ENCODE measurements around the gene SYAP1.
"Not testable (repeated sequence)": the region's sequence is repeated elsewhere in the genome, so short reads cannot be mapped to it uniquely, and the experiment has no call there.

SYAP1 gene

GRCh38 chrX:16719334-16720084 is at the start of gene SYAP1:
Gene SYAP1 (plus strand): TSS chrX:16719612. CDS start chrX:16719725, 113 bp downstream.
- peak; percentile 96 for DNase-seq

GRCh38 chrX:16671005-16671404 is 48.4 kb upstream of the SYAP1 start:
- no peak for DNase-seq

- DNase-seq, result no peak
Observed at GRCh38 chrX:16678689-16679088, 40.7 kb upstream of the SYAP1 start.

GRCh38 chrX:16683007-16683664 is 36.3 kb upstream of the SYAP1 start:
- no peak for DNase-seq

- no peak for DNase-seq
Observed at GRCh38 chrX:16687514-16687913, 31.9 kb upstream of the SYAP1 start.

- DNase-seq, result peak; percentile 86
Observed at GRCh38 chrX:16695079-16695676, 24.2 kb upstream of the SYAP1 start.

- DNase-seq, result no peak
Observed at GRCh38 chrX:16696956-16697355, 22.5 kb upstream of the SYAP1 start.

GRCh38 chrX:16699389-16699788 is 20.0 kb upstream of the SYAP1 start:
- no peak for DNase-seq

GRCh38 chrX:16700734-16701133 is 18.7 kb upstream of the SYAP1 start:
- DNase-seq, result no peak

- no peak for DNase-seq
Observed at GRCh38 chrX:16702700-16703599, 16.5 kb upstream of the SYAP1 start.

GRCh38 chrX:16705370-16705769 is 14.0 kb upstream of the SYAP1 start:
- DNase-seq, result no peak

- no peak for DNase-seq
Observed at GRCh38 chrX:16708016-16708415, 11.4 kb upstream of the SYAP1 start.

- no peak for DNase-seq
Observed at GRCh38 chrX:16711219-16711811, 8.1 kb upstream of the SYAP1 start.

- peak; percentile 60 for DNase-seq
Observed at GRCh38 chrX:16711893-16712547, 7.4 kb upstream of the SYAP1 start.

GRCh38 chrX:16712548-16713155 is 6.8 kb upstream of the SYAP1 start, which contains the start of gene CTPS2:
Gene CTPS2 (minus strand): TSS chrX:16712669. CDS start chrX:16702902, 9,767 bp downstream.
- peak; percentile 77 for DNase-seq

- DNase-seq, result no peak
Observed at GRCh38 chrX:16714504-16714903, 4.9 kb upstream of the SYAP1 start.

GRCh38 chrX:16715638-16716037 is 3.8 kb upstream of the SYAP1 start:
- DNase-seq, result not testable (repeated sequence)

- DNase-seq, result not testable (repeated sequence)
Observed at GRCh38 chrX:16716451-16716850, 3.0 kb upstream of the SYAP1 start.

- no peak for DNase-seq
Observed at GRCh38 chrX:16718824-16719333, 533 bp upstream of the SYAP1 start.

GRCh38 chrX:16722481-16722880 is 3.1 kb downstream of the SYAP1 start:
- no peak for DNase-seq

GRCh38 chrX:16725072-16725471 is 5.7 kb downstream of the SYAP1 start:
- no peak for DNase-seq
